ENCODE results near the gene MAG.

MAG gene

GRCh38 chr19:35262101-35262761, 29.7 kb upstream of the MAG start:
- no peak for TF ChIP-seq TSHZ2 (CRISPR knock-in tag; IDR thresholded peaks at IDR 0.05)
- TF ChIP-seq ZC3H10 (CRISPR knock-in tag; IDR thresholded peaks at IDR 0.05): no peak
- TF ChIP-seq GLIS3 (CRISPR knock-in tag; IDR thresholded peaks at IDR 0.05): no peak
- TF ChIP-seq BACH2 (CRISPR knock-in tag; IDR thresholded peaks at IDR 0.05; ENCODE audit: borderline replicate concordance): no peak
- TF ChIP-seq ARNTL (CRISPR knock-in tag; IDR thresholded peaks at IDR 0.05; ENCODE audit: borderline replicate concordance, low read depth): no peak
- TF ChIP-seq ZNF565 (CRISPR knock-in tag; conservative IDR thresholded peaks at IDR 0.05; ENCODE audit: low read depth): no peak
- no peak for TF ChIP-seq TOX (CRISPR knock-in tag; IDR thresholded peaks at IDR 0.05; ENCODE audit: borderline replicate concordance)
- TF ChIP-seq ESRRG (CRISPR knock-in tag; IDR thresholded peaks at IDR 0.05): no peak
- TF ChIP-seq SNAI2 (CRISPR knock-in tag; IDR thresholded peaks at IDR 0.05): no peak
- no peak for TF ChIP-seq ZNF8 (CRISPR knock-in tag; IDR thresholded peaks at IDR 0.05)
- no peak for TF ChIP-seq CSRNP3 (CRISPR knock-in tag; IDR thresholded peaks at IDR 0.05)
- no peak for TF ChIP-seq ISL1 (CRISPR knock-in tag; IDR thresholded peaks at IDR 0.05)
- TF ChIP-seq OSR1 (CRISPR knock-in tag; IDR thresholded peaks at IDR 0.05): no peak
- no peak for TF ChIP-seq CREB5 (CRISPR knock-in tag; IDR thresholded peaks at IDR 0.05; ENCODE audit: low read depth)
- no peak for TF ChIP-seq PPARA (CRISPR knock-in tag; IDR thresholded peaks at IDR 0.05; ENCODE audit: borderline replicate concordance)
- no peak for TF ChIP-seq POU6F1 (CRISPR knock-in tag; IDR thresholded peaks at IDR 0.05; ENCODE audit: borderline replicate concordance, low read depth)
- TF ChIP-seq TCF4 (CRISPR knock-in tag; IDR thresholded peaks at IDR 0.05; ENCODE audit: borderline replicate concordance): no peak
- TF ChIP-seq ZNF70 (CRISPR knock-in tag; IDR thresholded peaks at IDR 0.05): no peak
- no peak for TF ChIP-seq ZFP3 (CRISPR knock-in tag; IDR thresholded peaks at IDR 0.05)
- ATAC-seq: peak; percentile 30

GRCh38 chr19:35264268-35265125, 27.5 kb upstream of the MAG start:
- ATAC-seq: no peak
- TF ChIP-seq PATZ1 (CRISPR knock-in tag; IDR thresholded peaks at IDR 0.05; ENCODE audit: borderline replicate concordance) (no peak), GLIS3 (CRISPR knock-in tag; IDR thresholded peaks at IDR 0.05) (no peak), POU6F1 (CRISPR knock-in tag; IDR thresholded peaks at IDR 0.05; ENCODE audit: borderline replicate concordance, low read depth) (no peak), ESRRG (CRISPR knock-in tag; IDR thresholded peaks at IDR 0.05) (no peak), ZNF565 (CRISPR knock-in tag; conservative IDR thresholded peaks at IDR 0.05; ENCODE audit: low read depth) (no peak), CREB5 (CRISPR knock-in tag; IDR thresholded peaks at IDR 0.05; ENCODE audit: low read depth) (no peak), TSHZ2 (CRISPR knock-in tag; IDR thresholded peaks at IDR 0.05) (no peak), BACH2 (CRISPR knock-in tag; IDR thresholded peaks at IDR 0.05; ENCODE audit: borderline replicate concordance) (no peak), PPARA (CRISPR knock-in tag; IDR thresholded peaks at IDR 0.05; ENCODE audit: borderline replicate concordance) (no peak)

Data from SK-N-SH treated with all-trans-retinoic acid at 6 μM for 48 hours (cell line).